Fibroblast of pulmonary artery (primary cell): ENCODE data around the gene CILP2.

Experiments used
- DNase-seq: peaks from one replicate; pipeline ENCODE4 v3.0.0-alpha.2; 2010; ENCODE audit warnings: low read depth
- H3K4me3 ChIP-seq: replicated peaks from 2 replicates; pipeline ENCODE4 v1.5.1; 2011; ENCODE audit warnings: low read depth, mild to moderate bottlenecking, control low read depth, low read length, moderate library complexity
- CTCF ChIP-seq: IDR thresholded peaks from 2 replicates; pipeline ENCODE4 v1.5.1; 2011; ENCODE audit warnings: mild to moderate bottlenecking, control low read depth, low read length, inconsistent platforms; ENCODE audit errors: missing control alignments

CILP2 gene

DNA sequence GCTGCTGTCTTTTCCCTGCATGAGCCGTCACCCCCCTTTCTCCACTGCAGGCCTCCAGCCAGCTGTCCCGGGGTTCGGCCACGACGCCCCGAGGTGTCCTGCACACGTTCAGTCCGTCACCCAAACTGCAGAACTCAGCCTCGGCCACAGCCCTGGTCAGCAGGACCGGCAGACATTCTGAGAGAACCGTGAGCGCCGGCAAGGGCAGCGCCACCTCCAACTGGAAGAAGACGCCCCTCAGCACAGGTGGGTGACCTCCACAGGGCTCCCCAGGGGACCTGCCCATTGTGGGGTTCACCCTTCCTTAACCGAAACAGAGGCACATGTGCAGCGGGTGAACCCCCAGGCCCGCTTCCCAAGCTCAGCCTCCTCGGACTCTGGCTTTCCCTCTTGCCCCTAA, 35.8 kb upstream of the CILP2 start:
- no peak for TF ChIP-seq CTCF
- no peak overlapping the region for H3K4me3 ChIP-seq
- no peak for DNase-seq

- H3K4me3 ChIP-seq, result no peak overlapping the region
- no peak for TF ChIP-seq CTCF
- DNase-seq, result no peak
These were observed 35.1 kb upstream of the CILP2 start for GRCh38 chr19:19502808-19503602.

DNA sequence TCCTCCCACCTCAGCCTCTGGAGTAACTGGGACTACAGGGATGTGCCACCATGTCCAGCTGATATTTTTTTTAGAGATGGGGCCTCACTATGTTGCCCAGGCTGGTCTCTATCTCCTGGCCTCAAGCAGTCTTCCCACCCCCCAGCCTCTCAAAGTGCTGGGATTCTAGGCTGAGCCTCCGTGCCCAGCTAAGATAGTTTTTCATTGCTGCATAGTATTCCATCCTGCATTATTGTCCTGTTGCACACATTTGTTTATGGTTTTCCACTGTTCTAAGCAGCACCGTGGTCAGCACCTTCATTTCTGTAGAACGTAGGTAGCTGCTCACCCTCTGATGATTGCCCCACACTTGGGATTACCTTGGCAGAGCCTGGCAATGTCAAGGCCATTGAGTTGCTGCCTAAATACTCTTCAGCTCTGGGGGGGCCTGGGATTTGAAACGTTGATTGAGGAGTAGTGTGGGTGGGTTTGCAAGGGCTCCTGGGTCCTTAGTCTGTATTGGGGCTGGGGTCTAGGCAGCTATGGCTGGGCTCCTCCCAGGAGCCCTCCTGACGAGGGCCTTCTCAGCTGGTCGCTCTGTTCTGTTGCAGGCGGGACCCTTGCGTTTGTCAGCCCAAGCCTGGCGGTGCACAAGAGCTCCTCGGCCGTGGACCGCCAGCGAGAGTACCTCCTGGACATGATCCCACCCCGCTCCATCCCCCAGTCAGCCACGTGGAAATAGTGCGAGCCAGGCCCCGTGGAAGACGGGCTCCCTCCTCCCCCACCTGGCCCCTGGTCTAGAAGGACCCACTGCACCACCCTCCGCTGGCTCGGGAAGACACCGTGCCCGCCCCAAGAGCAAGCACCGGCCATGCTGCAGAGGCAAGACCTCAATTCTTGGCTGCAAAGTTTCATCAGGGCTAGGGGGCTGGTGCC, 33.1 kb upstream of the CILP2 start:
- no peak overlapping the region for H3K4me3 ChIP-seq
- TF ChIP-seq CTCF, result no peak
- DNase-seq, result no peak

DNA sequence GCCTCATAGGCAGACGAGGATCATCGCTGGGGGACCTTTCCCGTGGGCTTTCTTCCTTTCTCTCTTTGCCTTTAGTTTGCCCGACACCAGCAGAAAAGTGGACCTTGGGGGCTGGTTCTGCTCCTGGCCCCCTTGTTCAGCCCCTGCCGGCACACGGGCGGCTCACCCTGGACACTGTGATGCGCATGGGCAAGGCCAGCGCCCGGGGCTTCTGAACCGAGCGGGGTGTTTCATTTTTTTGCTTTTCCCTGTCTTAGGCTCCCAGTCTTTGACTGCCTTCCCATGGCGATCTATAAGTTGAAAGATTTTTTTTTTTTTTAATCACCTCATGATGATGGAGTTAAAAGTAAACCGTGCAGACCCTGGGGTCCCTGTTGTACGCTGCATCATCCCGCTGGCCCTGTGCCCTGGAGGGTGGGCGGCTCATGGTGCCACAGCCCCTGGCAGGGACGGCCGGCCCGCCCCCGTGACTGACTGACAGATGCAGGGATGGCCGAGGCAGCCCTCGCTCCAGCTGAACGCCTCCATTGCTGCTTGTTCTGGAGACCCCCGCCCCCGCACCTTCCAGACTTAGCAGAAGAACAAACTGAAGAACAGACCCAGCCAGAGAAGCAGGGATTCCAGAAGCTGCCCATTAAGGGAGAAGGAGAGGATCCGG, 32.3 kb upstream of the CILP2 start:
- no peak for TF ChIP-seq CTCF
- DNase-seq, result no peak
- no peak overlapping the region for H3K4me3 ChIP-seq

- no peak overlapping the region for H3K4me3 ChIP-seq
- DNase-seq, result no peak
- no peak for TF ChIP-seq CTCF
These were observed 31.5 kb upstream of the CILP2 start for GRCh38 chr19:19506592-19506991.

DNA sequence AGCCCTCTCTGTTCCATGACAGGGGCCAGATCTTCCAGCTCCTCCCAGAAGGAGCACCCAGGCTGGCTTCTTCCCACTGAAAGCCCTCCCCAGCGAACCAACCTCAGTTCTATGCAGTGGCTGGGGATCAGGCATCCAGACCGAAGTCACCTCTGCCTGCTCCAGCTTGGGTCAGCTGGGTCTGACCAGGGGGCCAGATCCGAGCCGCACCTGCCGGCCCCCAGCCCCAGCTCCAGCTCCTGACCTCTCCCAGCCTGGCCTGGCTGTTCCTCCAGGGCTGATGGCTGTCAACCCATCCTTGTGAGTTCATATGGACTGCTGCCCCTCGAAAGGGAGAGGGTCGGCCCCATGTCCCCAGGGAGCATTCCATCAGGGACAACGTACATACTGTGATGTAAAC, 30.7 kb upstream of the CILP2 start:
- TF ChIP-seq CTCF, result no peak
- no peak for DNase-seq

More for the DNA sequence above, 30.7 kb upstream of the CILP2 start:
- H3K4me3 ChIP-seq, result no peak overlapping the region
